Measurements from ENCODE around the gene TMEM37. TPM values are rescaled to one million over a fixed set of nuclear protein-coding genes. Genes with fewer than 3 reads are reported as not detected.

Gene TMEM37
- total RNA-seq, 2 experiments from 2014 or later = not detected

DNA sequence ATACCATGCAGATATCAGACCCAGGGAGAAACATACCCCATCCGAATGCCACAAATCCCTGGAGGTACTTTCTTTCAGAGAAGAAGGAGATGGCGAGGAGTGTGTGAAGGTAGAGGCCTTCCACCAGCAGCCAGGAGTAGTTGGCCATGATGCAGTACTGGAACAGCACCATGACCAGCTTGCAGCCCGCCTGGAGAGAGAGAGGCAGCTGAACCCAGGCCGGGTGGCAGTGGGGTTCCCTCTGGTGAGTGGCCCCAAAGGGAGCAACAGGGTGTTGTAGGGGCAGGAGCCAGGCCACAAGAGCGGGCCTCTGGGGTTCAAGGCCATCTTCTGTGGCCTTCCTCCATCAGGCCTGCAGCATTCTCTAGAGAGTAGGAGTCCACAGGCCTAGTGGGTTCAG lies 30.2 kb downstream of the TMEM37 start:
- no peak for DNase-seq
- H3K4me3 Mint-ChIP-seq = no peak overlapping the region
- intact Hi-C loops (cut with DNase I, micrococcal nuclease) = no loop called here
- H3K4me3 ChIP-seq (ENCODE audit: low read length) = no peak overlapping the region
- H3K9me3 Mint-ChIP-seq = no peaks in the 10 kb centered on the region
- H3K36me3 Mint-ChIP-seq (ENCODE audit: low read depth) = no peaks in the 10 kb centered on the region
- no peaks in the 10 kb centered on the region for H3K4me1 Mint-ChIP-seq (ENCODE audit: low read depth)
- ATAC-seq (ENCODE audit: poor library complexity) = no peak
- peaks cover under 1% of the 10 kb centered on the region for H3K27me3 Mint-ChIP-seq
- no peak overlapping the region for H3K27ac Mint-ChIP-seq
- H3K27me3 ChIP-seq (ENCODE audit: control insufficient read depth in 1 of 2, insufficient read depth in 2 of 2, low read length in 2 of 2) = no peaks in the 10 kb centered on the region
- TF ChIP-seq CTCF (IDR thresholded peaks at IDR 0.05) = no peak
- no peak overlapping the region for H3K27ac ChIP-seq (ENCODE audit: low read depth in 1 of 2, low read length in 2 of 2)
- no peaks in the 10 kb centered on the region for H3K4me1 ChIP-seq (ENCODE audit: insufficient read depth, low read length)
- ChIA-PET CTCF (no interaction called here), POLR2A (no interaction called here)
- H3K36me3 ChIP-seq (ENCODE audit: insufficient read depth, low read length) = no peaks in the 10 kb centered on the region
- H3K9me3 ChIP-seq (ENCODE audit: control insufficient read depth in 1 of 2, insufficient read depth in 1 of 2, low read length in 2 of 2) = no peaks in the 10 kb centered on the region

- POLR2A ChIA-PET = no interaction called here
- no peaks in the 10 kb centered on the region for H3K9me3 ChIP-seq (ENCODE audit: control insufficient read depth in 1 of 2, insufficient read depth in 1 of 2, low read length in 2 of 2)
- H3K4me3 ChIP-seq (ENCODE audit: low read length) = no peak overlapping the region
- H3K36me3 ChIP-seq (ENCODE audit: insufficient read depth, low read length) = no peaks in the 10 kb centered on the region
- Mint-ChIP-seq H3K4me3 (no peak overlapping the region), H3K36me3 (ENCODE audit: low read depth) (no peaks in the 10 kb centered on the region), H3K9me3 (no peaks in the 10 kb centered on the region), H3K27ac (no peak overlapping the region), H3K4me1 (ENCODE audit: low read depth) (no peaks in the 10 kb centered on the region), H3K27me3 (no peaks in the 10 kb centered on the region)
- no peak for TF ChIP-seq CTCF (IDR thresholded peaks at IDR 0.05)
- ATAC-seq (ENCODE audit: poor library complexity) (no peak), DNase-seq (no peak)
- no peaks in the 10 kb centered on the region for H3K27me3 ChIP-seq (ENCODE audit: control insufficient read depth in 1 of 2, insufficient read depth in 2 of 2, low read length in 2 of 2)
- no peaks in the 10 kb centered on the region for H3K4me1 ChIP-seq (ENCODE audit: insufficient read depth, low read length)
- intact Hi-C loops (cut with DNase I, micrococcal nuclease) = no loop called here
- CTCF ChIA-PET = no interaction called here
- no peak overlapping the region for H3K27ac ChIP-seq (ENCODE audit: low read depth in 1 of 2, low read length in 2 of 2)
Measured at GRCh38 chr2:119462574-119462973, 30.9 kb downstream of the TMEM37 start.

DNA sequence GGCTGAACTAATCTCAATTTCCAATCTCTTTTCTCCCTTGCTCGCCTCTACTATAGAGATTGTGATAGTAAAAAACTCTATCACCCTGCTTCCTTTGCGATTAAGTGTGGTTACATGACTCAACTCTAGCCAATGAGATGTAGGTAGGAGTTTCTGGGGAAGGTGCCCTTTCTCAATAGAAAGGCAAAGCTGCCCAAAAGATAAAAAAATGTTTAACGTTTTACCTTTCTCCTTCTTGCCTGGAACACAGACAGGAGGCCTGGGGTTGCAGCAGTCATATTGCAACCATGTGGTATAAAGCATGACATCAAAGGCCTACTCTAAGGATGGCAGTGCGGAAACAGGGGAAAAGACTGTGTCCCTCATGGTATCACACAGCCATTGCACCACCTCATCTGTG lies 31.5 kb downstream of the TMEM37 start:
- DNase-seq (no peak), ATAC-seq (ENCODE audit: poor library complexity) (no peak)
- no peaks in the 10 kb centered on the region for H3K9me3 Mint-ChIP-seq
- no peaks in the 10 kb centered on the region for H3K4me1 Mint-ChIP-seq (ENCODE audit: low read depth)
- Histone ChIP-seq H3K27ac (ENCODE audit: low read depth in 1 of 2, low read length in 2 of 2) (no peak overlapping the region), H3K4me3 (ENCODE audit: low read length) (no peak overlapping the region), H3K27me3 (ENCODE audit: control insufficient read depth in 1 of 2, insufficient read depth in 2 of 2, low read length in 2 of 2) (no peaks in the 10 kb centered on the region), H3K4me1 (ENCODE audit: insufficient read depth, low read length) (no peaks in the 10 kb centered on the region), H3K9me3 (ENCODE audit: control insufficient read depth in 1 of 2, insufficient read depth in 1 of 2, low read length in 2 of 2) (no peaks in the 10 kb centered on the region), H3K36me3 (ENCODE audit: insufficient read depth, low read length) (no peaks in the 10 kb centered on the region)
- no peak overlapping the region for H3K27ac Mint-ChIP-seq
- no peak overlapping the region for H3K4me3 Mint-ChIP-seq
- POLR2A ChIA-PET = no interaction called here
- no peaks in the 10 kb centered on the region for H3K36me3 Mint-ChIP-seq (ENCODE audit: low read depth)
- intact Hi-C loops (cut with DNase I, micrococcal nuclease) = no loop called here
- CTCF ChIA-PET = no interaction called here
- no peak for TF ChIP-seq CTCF (IDR thresholded peaks at IDR 0.05)
- no peaks in the 10 kb centered on the region for H3K27me3 Mint-ChIP-seq
